IPS DF 6.9 (cell line): Measurements from ENCODE around the gene PLXNB2.

ENCODE experiments used
- DNase-seq: peaks from one replicate; pipeline ENCODE4 v3.0.0-alpha.2; 2013; ENCODE audit warnings: low read depth, low spot score
- H3K27ac ChIP-seq: one replicate; pipeline ENCODE4 v1.5.1; 2013; ENCODE audit warnings: low read length, control low read depth
- H3K27me3 ChIP-seq: 2 replicates; pipeline ENCODE4 v1.6.1; 2013; ENCODE audit warnings: mild to moderate bottlenecking, low read length; ENCODE audit not compliant: control insufficient read depth, insufficient read depth
- H3K36me3 ChIP-seq: 2 replicates; pipeline ENCODE4 v1.6.1; 2013; ENCODE audit warnings: low read length; ENCODE audit not compliant: control insufficient read depth, insufficient read depth
- H3K4me1 ChIP-seq: 2 replicates; pipeline ENCODE4 v1.6.1; 2013; ENCODE audit warnings: low read length; ENCODE audit not compliant: control insufficient read depth, insufficient read depth
- H3K4me3 ChIP-seq: 2 replicates; pipeline ENCODE4 v1.5.1; 2013; ENCODE audit warnings: mild to moderate bottlenecking, low read length
- H3K9me3 ChIP-seq: 2 replicates; pipeline ENCODE4 v1.6.1; 2013; ENCODE audit warnings: low read length, inconsistent platforms; ENCODE audit not compliant: control insufficient read depth, insufficient read depth
- WGBS: extraction: QIAGEN DNeasy Blood & Tissue Kit; methylation state at CpG from one replicate; pipeline ENCODE4 v1.1.7; 2013; ENCODE audit warnings: mixed read lengths, missing lambda C conversion rate; ENCODE audit not compliant: insufficient read length, insufficient coverage; 5-methylcytosine and 5-hydroxymethylcytosine counted together

Gene PLXNB2

DNA sequence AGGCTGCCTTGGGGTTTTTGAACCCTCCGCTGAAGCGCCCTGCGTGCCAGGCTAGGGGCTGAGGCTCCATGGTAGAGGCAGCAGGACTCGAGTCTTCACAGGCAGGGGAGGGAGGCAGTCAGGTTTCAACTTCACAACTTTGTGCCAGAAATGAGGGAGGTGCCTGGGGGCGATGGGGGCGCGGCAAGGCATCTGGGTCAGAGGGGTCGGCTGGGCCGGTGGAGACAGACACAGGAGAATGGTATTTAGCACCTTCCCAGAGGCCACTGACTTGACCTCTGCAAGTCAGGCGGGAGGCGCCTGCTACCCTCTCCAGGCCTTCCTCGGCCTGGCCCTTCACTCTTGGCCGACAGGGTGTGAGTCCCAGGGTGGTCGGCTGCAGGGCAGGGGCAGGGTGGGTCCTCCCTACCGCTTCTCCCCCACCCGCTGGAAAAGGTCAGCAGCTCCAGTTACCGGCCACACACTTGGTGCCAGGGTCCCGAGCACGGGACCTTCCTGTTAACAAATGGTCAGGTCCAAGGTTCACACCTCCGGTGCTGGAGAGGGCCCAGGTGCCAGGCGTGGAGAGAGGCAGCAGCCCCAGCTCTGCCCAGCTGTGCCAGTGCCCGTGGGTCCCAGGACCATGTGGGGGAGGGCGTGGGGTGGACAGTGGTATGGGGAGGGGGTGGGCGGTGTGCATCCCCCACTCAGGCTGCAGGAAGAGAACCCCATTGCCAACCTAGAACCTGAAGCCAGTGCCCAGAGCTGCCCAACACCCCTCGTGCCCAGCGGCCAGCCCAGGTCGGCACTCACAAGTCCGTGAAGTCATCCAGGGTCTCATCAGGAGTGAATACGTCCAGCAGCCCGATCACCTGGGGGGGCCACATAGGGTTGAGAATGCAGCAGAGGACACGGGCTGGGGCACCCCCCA lies 49.7 kb downstream of the PLXNB2 start:
- H3K9me3 ChIP-seq = no peaks in the 10 kb centered on the region
- no CpG with 5 or more reads among the region's 31 CpGs for WGBS
- peaks cover 8% of the 10 kb centered on the region for H3K4me1 ChIP-seq
- H3K36me3 ChIP-seq = peaks cover 4% of the 10 kb centered on the region; the same call in 1 of the 2 replicates
- no peak for DNase-seq
- no peak overlapping the region for H3K4me3 ChIP-seq
- peaks cover 4% of the 10 kb centered on the region for H3K27me3 ChIP-seq
- H3K27ac ChIP-seq = no peak overlapping the region

GRCh38 chr22:50257041-50257440 lies 50.4 kb downstream of the PLXNB2 start:
- no peaks in the 10 kb centered on the region for H3K9me3 ChIP-seq
- H3K27me3 ChIP-seq = peaks cover 4% of the 10 kb centered on the region
- H3K4me3 ChIP-seq = no peak overlapping the region
- no CpG with 5 or more reads among the region's 16 CpGs for WGBS
- no peak overlapping the region for H3K27ac ChIP-seq
- DNase-seq = no peak
- peaks cover 4% of the 10 kb centered on the region; the same call in 1 of the 2 replicates for H3K36me3 ChIP-seq
- peaks cover 2% of the 10 kb centered on the region for H3K4me1 ChIP-seq

DNA sequence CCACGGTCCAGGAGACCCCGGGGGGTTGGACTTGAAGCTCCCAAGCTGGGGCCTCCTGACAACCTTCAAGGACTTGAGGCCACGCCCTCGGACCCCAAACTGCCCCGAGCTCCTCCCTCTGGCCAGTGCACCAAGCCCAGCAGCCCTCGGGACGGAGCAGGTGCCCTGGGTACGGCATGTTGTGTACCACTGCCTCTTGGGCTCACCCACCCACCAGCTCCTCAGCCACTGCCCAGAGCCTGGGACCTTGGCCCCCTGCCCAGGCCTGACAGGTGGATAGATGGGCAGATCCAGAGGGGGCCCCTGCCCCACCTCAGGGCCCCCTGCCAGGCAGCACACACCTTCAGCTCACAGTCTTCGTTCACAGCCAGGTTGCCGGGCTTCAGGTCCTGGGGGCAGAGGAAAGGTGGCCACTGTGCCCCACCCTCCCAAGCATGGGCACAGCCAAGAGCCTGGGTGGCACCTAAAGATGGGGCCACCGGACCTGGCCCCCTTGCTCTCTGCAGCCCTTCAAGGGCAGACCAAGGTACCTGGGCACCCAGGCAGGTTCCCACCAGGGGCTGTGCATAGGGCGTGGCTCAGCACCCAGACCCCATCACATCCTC lies 51.1 kb downstream of the PLXNB2 start:
- peaks cover 4% of the 10 kb centered on the region; the same call in 1 of the 2 replicates for H3K36me3 ChIP-seq
- H3K4me1 ChIP-seq = peaks cover 2% of the 10 kb centered on the region
- H3K27me3 ChIP-seq = peaks cover 4% of the 10 kb centered on the region
- H3K4me3 ChIP-seq = no peak overlapping the region
- H3K27ac ChIP-seq = no peak overlapping the region
- DNase-seq = no peak
- no peaks in the 10 kb centered on the region for H3K9me3 ChIP-seq
- no CpG with 5 or more reads among the region's 12 CpGs for WGBS

DNA sequence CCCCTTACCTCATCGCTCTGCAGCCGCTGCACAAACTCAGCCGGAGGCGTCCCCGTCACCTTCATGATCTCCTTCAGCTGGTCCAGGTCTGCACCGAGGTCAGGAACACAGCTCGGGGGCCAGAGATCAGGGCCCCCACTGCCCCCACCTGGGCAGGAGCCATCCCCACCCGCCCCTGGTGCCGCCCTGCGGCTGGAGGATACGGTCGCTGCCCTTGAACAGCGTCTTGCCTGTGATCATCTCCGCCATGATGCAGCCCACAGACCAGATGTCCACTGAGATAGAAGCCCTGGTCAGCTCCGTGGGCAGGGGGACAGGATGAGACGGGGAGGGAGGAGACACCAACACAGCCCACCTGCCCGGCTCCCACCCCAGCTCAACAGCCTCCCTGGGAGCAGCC lies 51.8 kb downstream of the PLXNB2 start:
- H3K27me3 ChIP-seq = peaks cover 4% of the 10 kb centered on the region
- DNase-seq = no peak
- peaks cover 4% of the 10 kb centered on the region; the same call in 1 of the 2 replicates for H3K36me3 ChIP-seq
- H3K4me1 ChIP-seq = peaks cover 2% of the 10 kb centered on the region; the same call in 1 of the 2 replicates
- H3K9me3 ChIP-seq = no peaks in the 10 kb centered on the region
- H3K4me3 ChIP-seq = no peak overlapping the region
- WGBS = no CpG with 5 or more reads among the region's 17 CpGs
- H3K27ac ChIP-seq = no peak overlapping the region

DNA sequence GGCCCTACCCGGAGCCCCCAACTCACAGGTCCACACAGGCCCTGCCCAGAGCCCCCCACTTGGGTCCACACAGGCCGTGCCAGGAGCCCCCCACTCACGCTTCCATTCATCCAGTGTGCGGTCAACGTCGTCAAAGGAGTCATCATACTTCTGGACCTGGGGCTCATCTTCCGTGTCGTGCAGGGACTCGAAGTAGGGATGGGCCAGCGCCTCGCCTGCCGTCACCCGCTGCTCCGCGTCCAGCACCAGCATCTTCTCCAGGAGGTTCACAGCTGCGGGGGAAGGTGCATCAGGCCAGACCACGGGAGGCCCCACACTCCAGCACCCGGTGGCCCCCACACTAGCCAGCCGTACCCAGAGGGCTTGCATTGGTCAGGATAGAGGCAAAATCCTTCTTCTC lies 52.3 kb downstream of the PLXNB2 start:
- no CpG with 5 or more reads among the region's 19 CpGs for WGBS
- no peak overlapping the region for H3K4me3 ChIP-seq
- no peak overlapping the region for H3K27ac ChIP-seq

DNA sequence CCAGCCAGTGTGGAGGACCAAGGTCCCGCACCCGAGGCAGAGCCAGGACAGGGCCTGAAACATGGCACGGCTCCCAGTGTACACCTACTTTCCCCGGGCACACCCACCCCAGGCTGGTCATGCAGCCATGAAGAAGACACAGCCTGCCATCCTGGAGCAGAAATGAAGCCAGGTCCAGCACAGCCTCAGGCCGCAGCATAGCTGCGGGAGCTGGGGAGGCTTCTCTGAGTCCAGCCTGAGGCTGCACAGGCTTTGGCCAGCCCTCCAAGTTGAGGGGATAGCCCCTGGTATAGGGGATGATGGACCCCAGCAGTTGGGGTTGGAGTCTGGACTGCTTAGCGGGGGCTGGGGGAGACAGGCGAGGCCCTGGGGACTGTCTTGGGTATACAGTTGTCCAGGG lies 53.5 kb downstream of the PLXNB2 start:
- no peaks in the 10 kb centered on the region for H3K27me3 ChIP-seq
- H3K9me3 ChIP-seq = no peaks in the 10 kb centered on the region
- WGBS = no CpG with 5 or more reads among the region's 8 CpGs
- DNase-seq = no peak
- no peak overlapping the region for H3K4me3 ChIP-seq
- H3K27ac ChIP-seq = no peak overlapping the region
- H3K4me1 ChIP-seq = peaks cover 5% of the 10 kb centered on the region; the same call in 1 of the 2 replicates
- peaks cover 4% of the 10 kb centered on the region; the same call in 1 of the 2 replicates for H3K36me3 ChIP-seq

More for the DNA sequence above, 52.3 kb downstream of the PLXNB2 start:
- Histone ChIP-seq H3K27me3 (no peaks in the 10 kb centered on the region), H3K4me1 (peaks cover 4% of the 10 kb centered on the region; the same call in 1 of the 2 replicates), H3K9me3 (no peaks in the 10 kb centered on the region), H3K36me3 (peaks cover 4% of the 10 kb centered on the region; the same call in 1 of the 2 replicates)
- DNase-seq = no peak

- DNase-seq = no peak
- peaks cover 5% of the 10 kb centered on the region; the same call in 1 of the 2 replicates for H3K4me1 ChIP-seq
- no peaks in the 10 kb centered on the region for H3K9me3 ChIP-seq
- H3K27me3 ChIP-seq = no peaks in the 10 kb centered on the region
- no CpG with 5 or more reads among the region's 22 CpGs for WGBS
- peaks cover 4% of the 10 kb centered on the region; the same call in 1 of the 2 replicates for H3K36me3 ChIP-seq
- H3K27ac ChIP-seq = no peak overlapping the region
- H3K4me3 ChIP-seq = no peak overlapping the region
Measured at GRCh38 chr22:50253046-50253915, 54.2 kb downstream of the PLXNB2 start.

DNA sequence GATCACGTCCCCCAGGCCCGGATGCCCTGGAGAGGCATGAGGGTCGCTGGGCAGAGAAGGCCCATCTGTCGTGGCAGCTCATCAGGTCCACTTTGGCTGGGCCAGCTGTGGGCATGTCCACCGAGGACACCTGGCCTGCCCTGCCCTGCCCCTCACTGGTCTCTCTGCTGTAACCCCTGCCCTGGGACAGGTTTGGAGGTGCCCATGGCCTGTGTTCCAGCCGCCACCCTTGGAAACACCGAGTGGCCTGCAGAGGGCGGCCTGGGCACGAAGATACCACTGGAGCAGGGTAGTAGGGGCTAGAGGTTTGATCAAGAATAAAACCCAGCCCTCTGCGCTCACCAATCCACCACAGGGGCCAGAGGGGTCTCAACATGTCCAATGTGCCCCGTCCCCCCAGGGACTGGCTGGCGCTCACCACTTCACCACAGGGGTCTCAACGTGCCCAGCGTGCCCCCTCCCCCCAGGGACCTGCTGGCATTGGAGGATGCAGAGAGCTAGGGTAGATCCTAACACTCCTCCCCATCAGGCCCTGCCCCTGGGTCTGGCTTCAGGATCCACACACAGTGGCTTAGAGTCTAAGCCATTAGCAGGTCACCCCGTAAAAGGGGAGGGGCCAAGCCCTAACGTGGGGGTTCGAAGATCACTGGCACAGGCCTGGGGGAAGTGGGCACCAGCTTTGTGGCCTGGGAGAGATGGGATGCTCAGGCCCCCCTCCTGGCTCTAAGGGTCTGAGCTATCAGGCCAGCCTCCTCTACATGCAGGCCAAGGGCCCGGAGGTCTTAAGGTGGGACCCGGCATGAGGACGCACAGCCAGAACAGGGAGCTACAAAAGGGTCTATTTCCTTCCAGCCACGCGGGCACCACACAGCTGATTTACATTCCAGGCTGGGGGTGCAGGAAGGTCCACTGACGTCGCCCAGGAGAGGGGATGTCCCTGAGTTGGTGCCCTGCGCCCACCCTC lies 55.1 kb downstream of the PLXNB2 start:
- peaks cover 3% of the 10 kb centered on the region; the same call in 1 of the 2 replicates for H3K36me3 ChIP-seq
- H3K4me3 ChIP-seq = no peak overlapping the region

DNA sequence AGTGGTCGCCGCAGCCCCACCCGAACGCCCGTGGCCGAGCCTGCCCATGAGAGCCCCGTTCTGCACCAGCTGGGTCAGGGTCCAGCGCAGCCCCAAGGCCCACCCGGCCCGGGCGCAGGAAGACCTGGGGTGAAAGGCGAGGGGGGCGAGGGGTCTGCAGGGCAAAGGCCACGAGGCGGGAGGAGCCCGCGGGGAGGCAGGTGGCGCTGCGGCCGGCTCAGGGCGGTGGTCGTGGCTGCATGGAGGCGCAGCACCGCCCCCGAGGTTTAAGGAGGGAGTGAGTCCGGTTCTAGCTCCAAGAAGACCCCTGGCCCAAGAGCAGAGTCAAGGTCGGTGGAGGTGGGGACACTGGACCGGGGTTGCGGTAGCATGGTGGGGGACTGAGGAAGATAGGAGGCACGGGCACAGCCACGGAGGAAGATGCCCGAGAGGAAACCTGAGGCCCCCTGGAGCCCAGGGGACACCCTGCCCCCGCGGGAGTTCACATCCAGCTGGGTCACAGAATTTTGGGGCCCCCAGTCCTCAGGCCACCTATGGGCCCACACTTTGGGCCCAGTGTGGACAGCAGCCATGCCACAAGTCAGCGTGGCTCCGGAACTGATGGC lies 55.9 kb downstream of the PLXNB2 start:
- Histone ChIP-seq H3K27me3 (no peaks in the 10 kb centered on the region), H3K4me1 (peaks cover 6% of the 10 kb centered on the region; the same call in 1 of the 2 replicates), H3K4me3 (peak overlapping the region; percentile 78; the same call in 1 of the 2 replicates), H3K27ac (no peak overlapping the region), H3K9me3 (no peaks in the 10 kb centered on the region), H3K36me3 (peaks cover 2% of the 10 kb centered on the region; the same call in 1 of the 2 replicates)
- no peak for DNase-seq
- WGBS = no CpG with 5 or more reads among the region's 36 CpGs

More for the DNA sequence above, 55.1 kb downstream of the PLXNB2 start:
- Histone ChIP-seq H3K9me3 (no peaks in the 10 kb centered on the region), H3K4me1 (peaks cover 6% of the 10 kb centered on the region; the same call in 1 of the 2 replicates), H3K27ac (no peak overlapping the region), H3K27me3 (no peaks in the 10 kb centered on the region)
- WGBS = no CpG with 5 or more reads among the region's 25 CpGs
- DNase-seq = no peak
